Medulla oblongata (tissue), 1 donor: Measurements from ENCODE around the gene COPZ1.
A peak's percentile ranks its signal among the peaks of the same experiment; 100 is the strongest.

Experiments used
- DNase-seq: peaks from one replicate; pipeline ENCODE4 v3.0.0-alpha.2; 2015; ENCODE audit errors: extremely low spot score

The COPZ1 gene

GRCh38 chr12:54377007-54377406, 52.1 kb downstream of the COPZ1 start:
- DNase-seq, result no peak

DNA sequence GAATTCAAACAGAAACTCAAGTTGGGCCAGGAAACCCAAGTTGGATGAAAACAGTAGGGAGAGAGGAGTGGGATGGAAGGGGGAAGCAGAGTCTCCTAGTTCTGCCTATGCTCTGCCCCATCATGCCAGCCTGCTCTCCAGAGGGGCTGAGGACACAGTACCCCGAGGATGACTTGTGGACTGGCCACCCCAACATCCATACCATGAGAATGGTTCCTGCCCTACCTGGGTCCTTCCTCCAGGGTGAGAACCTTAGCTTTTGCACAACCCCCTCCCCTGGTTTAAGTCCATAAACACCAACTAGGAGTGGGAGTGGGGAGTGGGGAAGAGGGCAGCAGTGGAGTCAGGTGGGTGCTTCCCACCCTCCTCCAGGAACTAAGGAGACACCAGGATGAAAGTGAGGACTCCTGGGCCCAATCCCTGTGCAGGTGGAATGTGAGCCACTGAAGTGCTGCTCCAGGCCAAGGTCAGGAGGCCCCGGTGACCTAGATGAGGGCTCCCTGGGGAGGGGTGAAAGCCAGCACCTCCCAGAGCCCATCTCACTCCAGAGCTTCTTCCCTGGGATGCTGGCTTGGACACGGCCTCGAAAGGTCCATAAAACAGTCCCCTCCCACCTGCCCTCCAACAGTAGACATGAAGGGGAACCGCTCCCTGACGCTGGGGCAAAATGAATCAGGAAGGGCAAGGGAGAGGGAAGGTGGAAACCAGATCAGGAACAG, 53.0 kb downstream of the COPZ1 start:
- no peak for DNase-seq

DNA sequence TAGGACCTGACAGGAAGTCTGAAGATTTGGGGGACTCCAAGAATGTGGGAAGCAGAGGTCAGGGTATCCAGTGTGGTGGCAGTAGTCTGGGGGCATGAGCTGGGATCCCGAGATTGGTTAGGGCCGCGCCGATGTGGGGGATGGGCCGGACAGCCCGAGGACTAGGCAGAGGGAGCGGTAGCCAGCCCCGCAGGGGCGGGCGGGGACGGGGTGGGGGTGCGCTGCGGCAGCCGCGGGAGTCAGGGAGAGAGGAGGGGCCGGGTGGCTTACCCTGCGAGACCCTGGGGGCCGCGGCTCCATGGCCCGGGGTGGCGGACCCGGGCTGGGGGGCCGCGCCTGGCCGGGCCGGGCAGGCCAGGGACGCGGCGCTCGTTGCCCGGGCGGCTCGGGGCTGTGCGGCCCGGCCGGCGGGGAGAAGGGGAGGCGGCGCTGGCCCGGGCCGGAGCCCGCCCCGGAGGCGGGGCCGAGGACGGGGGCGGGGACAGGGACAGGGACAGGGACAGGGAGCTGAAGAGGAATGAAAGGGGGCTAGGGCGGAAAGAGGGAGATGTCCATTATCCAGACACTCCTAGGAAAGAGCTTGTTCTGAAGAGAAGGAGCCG, 54.0 kb downstream of the COPZ1 start:
- peak; percentile 75 for DNase-seq

- DNase-seq, result peak; percentile 95
These were observed 54.7 kb downstream of the COPZ1 start for GRCh38 chr12:54379398-54380201.

- DNase-seq, result no peak
These were observed 56.2 kb downstream of the COPZ1 start for GRCh38 chr12:54381136-54381535.

DNA sequence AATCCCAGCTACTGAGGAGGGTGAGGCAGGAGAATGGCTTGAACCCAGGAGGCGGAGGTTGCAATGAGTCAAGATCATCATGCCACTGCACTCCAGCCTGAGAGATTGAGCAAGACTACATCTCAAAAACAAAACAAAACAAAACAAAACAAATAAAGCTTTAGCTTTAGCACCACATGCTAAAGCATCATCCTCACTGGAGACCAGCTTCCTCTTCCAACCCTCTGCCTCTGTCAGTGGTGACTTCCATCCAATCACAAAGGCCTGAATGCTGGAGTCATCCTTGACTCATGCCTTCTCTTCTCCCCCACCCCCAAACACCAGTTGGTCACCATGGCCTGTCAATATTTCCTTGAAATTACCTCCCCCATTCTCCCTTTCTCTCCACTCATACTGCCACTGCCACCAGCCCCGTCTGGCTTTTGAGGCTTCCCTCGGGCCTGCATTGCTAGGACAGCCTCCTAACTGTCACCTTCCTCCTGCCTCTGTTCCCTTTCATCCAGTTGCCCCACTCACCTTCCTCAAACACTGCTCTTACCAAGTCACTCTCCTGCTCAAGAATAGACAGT, 58.2 kb downstream of the COPZ1 start:
- DNase-seq, result peak; percentile 77

DNA sequence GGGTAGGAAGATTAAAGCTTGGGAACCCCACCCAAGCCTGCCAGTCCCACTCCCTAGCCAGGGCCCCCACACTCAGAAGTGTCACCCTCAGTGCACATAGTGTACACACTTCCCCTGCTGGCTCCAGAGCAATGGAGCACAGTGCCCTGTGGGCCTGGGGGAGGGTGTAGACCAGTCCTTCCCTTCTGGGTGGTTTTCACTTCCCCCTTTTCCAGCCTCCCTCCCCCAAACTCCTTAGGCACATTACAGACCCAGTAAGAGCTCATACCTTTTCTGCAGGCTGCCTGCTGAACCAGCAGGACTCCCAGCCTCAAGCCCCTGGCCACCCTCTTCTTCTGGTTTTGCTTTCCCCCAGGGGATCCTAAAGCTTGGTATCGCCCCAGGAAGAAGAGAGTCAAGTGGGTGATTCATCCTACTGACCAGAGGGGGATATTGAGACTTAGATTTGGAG, 59.7 kb downstream of the COPZ1 start, which contains the start of gene ZNF385A:
ZNF385A (minus strand) TSS at position 143 of the 451 bp plus-strand sequence. CDS start 219 bp downstream, outside the sequence.
- peak; percentile 82 for DNase-seq

DNA sequence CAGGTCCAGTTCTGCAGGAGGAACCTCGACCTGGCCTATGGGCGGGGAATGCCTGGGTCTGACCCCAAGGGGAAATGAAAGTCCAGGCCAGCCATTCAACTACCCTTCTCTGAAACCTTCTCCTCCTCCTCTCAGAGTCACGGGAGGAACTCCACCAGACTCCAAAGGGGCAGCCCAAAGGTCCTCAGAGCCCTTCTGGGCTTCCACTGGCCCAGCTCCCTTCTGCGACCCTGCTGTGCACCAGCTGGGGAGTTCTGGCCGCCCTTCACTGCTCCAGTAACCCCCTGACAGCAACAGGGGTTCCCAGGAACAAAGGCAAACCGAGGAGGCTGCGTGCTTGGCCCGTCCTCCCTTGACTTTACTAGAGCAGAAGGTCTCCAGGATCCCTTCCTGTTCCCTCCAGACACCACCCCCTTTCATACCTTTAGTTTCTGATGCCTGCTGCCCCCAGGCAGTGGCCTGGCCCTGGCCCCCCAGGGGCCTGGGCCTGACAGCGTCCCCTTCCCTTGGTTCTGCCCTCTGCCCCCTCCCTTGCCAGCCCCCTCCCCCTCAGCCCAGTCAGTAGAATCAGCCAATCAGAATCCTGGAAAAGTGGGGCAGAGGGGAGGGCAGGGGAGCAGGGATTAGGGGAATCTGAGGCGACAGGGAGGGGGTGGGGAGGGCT, 60.5 kb downstream of the COPZ1 start:
- DNase-seq, result peak; percentile 77

DNA sequence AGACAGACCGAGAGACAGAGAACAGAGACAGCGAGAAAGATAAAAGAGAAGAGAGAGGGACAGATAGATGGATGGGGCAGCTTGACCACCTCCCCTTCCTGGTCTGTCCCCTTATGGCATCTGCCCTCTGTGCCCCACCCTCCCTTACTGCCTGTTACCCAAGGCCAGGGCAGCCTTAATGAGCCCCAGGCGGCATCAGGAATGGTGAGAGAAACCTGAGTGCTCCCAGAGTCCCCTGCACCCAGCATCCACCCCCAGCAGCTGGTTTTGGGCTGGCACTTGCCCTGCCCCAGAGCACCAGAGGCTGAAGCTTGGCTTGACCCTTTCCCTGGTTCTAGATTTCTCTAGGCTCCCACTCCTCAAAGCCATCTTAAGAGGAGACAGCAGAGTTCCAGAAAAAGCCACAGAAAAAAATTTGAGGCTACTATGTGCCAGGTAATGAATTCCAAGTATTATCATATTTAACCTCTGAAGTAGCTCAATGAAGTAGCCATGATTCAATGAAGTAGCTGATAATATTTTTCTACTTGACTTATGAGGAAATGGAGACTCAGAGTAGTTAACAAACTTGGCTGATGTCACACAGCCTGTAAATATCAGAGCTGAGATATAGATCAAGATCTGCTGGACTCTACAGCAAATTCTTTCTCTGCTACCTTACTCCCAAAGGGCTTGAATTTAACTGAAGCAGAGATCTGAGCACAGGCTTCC, 61.6 kb downstream of the COPZ1 start:
- DNase-seq, result no peak

- no peak for DNase-seq
These were observed 62.2 kb downstream of the COPZ1 start for GRCh38 chr12:54387114-54387467.

- no peak for DNase-seq
These were observed 63.6 kb downstream of the COPZ1 start for GRCh38 chr12:54388237-54389133.

DNA sequence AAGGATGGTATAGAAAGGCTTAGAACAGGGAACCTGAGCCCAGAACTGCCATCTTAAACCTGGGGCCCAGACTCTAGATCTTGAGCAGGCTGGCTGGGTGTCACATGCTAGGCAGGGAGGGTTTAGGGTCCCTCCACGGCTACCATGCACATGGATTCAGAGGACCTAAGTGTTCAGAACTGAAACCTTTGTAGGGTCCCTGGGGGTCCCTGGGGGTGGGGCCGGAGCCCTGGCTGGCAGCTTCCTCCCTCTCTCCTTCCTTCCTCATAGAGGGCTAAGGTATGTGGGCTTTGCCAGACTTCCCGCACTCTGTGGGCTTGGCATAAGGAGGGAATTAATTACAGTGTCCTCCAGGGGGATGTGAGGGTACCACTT, 64.2 kb downstream of the COPZ1 start:
- DNase-seq, result no peak

- no peak for DNase-seq
These were observed 64.8 kb downstream of the COPZ1 start for GRCh38 chr12:54389607-54390175.

- no peak for DNase-seq
These were observed 65.3 kb downstream of the COPZ1 start for GRCh38 chr12:54390176-54390667.

DNA sequence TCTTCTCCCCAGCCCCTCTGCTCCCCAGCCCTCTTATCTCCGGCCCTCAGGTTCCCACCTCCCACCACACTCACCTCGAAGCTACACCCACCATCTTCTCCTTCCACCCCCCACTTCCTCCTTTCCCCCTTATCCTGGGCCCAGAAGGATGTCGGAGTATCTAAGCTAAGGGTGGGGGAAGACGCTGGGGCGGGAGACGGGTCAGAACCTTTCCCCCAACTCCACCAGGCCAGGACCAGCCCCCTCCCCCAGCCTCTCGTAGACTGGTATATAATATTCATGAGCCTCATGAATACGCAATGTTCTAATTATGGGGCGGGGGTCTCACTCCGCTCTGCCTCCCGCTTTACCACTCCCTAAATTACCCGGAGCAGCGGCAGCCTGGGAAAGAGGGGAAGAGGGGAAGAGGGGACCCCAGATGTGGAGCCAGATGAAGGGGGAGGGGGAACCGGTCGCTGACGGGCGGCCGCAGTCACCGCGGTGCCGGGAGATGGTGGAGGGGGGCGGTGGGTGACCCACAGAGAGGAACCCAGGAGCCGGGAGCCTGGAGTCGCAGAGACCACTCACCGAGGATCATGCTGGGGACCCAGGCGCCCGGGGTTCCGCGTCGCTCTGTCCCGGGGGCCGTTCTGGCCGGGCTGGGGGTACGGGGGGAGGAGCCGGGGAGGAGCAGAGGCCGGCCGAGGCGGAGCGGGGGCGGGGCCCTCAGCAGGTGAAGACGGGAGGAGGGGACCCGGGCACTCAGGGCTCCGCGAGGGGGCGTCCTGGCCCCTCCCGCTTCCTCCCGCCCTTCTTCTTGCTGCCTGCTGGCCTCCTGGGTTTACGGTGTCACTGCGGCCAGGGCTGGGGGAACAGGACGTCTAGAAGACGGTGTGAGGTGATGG, 66.0 kb downstream of the COPZ1 start:
- no peak for DNase-seq

GRCh38 chr12:54392485-54393206, 67.7 kb downstream of the COPZ1 start:
- no peak for DNase-seq

DNA sequence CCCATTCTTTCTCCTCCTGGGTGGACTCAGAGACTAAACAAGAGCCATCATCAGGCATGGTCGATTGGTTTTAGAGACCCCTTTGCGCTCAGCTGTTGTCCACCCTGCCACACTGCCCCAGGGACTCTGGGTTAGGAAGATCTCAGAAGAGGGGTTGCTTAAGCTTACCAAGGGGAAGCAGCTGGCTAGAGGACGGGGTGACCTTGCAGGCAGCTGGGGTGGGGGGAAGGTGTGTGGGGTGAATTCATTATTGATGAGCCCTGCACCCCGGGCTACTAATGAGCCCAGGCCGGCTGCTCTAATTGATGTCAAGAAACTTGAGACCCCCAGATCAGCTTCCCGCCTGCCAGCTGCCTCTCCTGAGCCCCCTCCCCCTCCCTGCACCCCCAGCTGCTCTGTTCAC, 68.3 kb downstream of the COPZ1 start:
- no peak for DNase-seq

- no peak for DNase-seq
These were observed 68.8 kb downstream of the COPZ1 start for GRCh38 chr12:54393743-54394142.
